GM19324 (cell line): Measurements from ENCODE around the gene SIRPG.
"Not testable (repeated sequence)": the region's sequence is repeated elsewhere in the genome, so short reads cannot be mapped to it uniquely, and the experiment has no call there.

Experiments used
- ATAC-seq: cut with Tn5 transposase; IDR thresholded peaks from one replicate; pipeline ENCODE4 v1.9.1; 2021; ENCODE audit warnings: mild to moderate bottlenecking, moderate library complexity; ENCODE audit not compliant: unreplicated experiment, low FRiP score

The SIRPG gene

DNA sequence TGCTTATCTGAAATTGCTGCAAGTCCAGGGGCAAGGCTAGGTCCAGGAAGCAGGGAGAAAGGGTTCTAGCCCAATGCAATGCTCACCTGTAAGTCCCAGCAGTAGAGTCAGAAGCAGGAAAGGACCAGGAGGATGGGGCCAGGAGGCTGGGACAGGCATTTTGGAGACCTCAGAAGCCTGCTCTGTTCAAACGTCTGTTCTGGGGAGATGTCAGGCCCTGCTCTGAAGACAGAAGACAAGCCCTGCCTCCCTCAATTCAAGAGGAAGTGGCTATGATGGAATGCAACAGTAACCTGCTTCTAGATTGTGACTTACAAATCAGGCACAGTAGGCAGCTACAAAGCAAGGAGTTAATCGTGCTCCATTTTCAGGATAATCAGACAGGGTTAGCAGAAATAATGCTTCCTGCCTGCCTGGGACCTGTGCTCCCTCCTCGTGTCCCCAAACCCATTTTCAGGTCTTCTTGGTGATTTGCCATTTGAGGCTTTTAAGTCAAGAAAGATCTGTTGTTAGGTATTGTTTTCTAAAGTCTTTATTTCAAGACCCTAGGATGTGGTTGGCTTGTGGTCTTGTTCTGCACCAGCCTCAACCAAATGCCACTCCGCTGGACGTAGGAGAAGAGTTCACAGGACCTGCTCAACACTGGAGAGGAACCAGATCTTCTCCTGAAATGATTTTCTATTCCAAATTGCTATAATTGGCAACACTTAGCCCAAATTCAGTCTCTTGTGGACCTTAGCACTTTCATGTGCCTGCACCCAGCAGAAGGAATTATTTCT is at the start of gene SIRPG:
SIRPG (minus strand) TSS at position 224 of the 779 bp plus-strand sequence; CDS start at position 159, 65 bp downstream.
- no peak for ATAC-seq

DNA sequence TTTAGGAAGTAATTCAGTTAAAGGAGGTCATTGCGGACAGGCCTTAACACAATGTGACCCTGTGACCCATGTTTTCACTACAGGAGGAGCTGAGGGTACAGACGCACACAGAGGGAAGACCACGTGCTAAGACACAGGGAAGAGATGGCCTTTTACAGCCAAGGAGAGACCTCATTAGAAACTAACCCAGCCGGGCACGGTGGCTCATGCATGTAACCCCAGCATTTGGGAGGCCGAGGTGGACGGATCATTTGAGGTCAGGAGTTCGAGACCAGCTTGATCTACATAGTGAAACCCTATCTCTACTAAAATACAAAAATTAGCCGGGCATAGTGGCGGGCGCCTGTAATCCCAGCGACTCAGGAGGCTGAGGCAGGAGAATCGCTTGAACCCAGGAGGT is 49.3 kb upstream of the SIRPG start:
- ATAC-seq, result not testable (repeated sequence)

DNA sequence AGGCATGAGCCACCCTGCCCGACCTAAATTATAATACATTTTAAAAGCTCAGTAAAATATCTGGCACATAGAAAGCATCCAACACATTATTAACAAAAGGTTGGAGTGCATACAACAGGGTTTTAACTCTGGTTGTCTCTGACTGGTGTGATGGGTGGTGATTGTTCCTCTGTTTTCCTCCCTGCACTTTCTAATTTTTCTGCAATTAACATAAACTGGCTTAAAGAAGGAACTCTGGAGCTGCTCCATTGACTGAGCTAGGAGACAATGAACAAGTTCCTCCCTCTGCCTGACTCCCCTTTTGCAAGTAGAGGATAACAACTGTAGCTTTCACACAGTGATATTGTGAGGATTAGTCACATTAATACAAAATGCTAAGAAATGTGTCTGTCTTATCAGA is 48.5 kb upstream of the SIRPG start:
- ATAC-seq, result no peak

DNA sequence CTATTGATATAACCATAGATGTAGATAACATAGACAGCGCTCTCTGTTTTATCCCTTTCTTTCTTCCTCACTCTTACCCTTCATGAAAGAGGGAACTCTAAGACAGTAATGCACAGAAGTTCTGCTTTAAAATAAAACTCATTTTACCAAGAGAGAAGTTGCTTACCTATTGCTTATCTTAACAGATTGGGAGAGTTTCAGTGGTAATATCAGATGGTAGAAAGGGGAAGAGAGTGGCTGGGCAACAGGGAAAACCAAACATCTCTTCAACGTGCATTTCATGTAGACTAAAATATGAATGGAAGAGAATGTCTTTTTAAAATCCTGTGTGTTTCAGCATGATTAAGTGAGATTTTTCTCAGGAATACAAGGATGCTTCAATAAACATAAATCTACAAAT is 45.3 kb upstream of the SIRPG start:
- no peak for ATAC-seq

DNA sequence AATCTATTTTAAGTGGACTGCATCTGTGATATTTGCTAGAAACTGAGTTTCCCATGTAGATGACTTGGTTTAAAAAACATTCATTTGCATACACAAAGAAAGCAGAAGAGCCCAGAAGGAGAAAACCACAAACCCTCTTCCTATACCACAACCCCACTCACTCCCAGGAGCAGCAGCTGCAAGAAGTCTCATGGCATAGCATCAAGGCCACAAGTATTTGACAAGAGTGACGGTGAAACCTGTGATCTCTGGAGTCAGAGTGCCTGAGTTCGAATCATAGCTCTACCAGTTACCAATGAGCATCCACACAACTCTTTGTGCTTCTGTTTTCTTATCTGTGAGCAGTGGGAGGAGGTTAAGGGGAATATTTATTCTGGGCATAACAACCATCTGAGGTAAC is 44.7 kb upstream of the SIRPG start:
- no peak for ATAC-seq

DNA sequence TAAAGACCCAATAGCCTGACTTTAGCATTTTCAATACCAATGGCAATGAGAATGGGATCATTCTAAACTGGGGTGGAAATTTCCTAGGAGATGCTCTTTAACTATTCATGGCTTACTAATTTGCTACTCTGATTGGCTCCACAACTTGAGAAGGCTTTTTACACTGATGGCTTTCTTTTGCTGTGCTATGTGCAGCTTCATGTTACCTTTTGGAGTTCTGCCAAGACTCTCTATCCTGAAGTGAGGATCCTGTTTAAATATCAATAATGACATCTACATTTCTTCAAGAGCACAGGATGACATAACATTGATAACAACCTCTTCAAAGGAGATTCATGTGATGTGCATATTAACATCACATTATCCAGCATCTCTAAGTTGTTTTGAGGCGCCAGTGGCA is 43.4 kb upstream of the SIRPG start:
- ATAC-seq, result no peak

DNA sequence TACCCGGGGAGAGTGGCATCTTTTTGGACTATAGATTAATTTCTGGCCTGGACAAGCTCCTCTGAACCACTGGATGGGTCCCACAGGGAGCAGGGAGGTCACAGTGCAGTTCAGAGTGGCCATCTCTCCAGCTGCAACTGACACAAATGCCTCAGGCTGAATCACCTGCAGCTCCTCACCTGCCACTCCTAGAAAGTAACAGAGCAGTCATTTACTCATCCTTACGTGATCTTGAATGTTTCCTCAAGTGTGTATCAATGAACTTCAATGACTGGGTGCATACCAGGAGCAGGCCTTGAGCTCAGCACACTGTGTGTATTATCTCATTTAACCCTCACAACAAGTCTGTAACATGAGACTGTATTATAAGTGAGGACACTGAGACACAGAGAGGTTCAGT is 40.0 kb upstream of the SIRPG start:
- no peak for ATAC-seq

DNA sequence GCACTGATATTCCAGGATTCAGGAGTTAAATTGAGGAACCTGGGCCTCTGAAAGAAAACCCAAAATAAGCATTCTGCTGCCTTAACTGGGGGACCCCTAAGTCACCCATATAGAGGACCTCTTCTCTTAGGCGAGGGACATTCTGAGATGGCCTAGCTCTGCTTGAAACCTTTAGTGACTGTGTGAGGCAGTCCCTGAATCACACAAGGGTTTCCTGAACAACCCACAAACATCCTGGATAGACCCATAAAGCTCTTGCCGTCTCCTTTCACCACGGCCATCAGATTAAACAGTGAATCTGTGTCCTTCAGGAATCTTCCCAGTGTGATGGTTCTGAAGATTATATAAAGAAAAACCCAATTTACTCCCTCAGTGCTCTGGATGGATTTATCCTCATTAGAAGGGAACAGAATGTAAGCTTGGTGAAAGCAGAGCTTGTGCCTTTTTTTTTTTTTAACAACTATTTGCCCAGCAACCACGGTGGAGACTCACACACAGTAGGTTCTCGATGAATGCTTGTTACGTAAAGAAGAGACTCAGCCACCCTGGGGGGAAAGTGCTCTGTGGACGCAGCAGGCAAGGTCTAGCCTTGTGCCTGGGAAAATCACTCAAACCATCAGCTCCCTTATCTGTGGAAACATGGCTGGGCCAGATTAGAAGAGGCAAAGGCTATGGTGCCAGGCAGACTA is 39.1 kb upstream of the SIRPG start:
- no peak for ATAC-seq

DNA sequence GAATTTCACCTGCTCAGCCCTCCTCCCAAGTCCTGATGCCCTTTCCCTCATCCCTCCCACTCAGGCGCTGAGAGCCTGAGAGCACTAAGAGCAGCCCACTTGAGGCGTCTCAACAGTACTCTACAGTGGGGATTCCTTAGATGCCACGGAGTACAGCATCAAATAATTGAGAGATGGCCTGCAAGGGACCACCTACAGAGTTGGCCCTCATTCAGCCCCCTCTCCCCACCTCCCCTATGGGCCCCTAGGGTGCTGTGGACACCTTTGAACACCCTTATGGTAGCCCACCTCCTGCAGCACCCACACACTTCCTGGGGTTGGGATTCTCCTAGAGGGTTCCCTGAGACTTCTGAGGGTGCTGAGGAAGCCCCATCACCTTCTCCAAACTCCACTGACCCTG is 37.1 kb upstream of the SIRPG start:
- no peak for ATAC-seq

DNA sequence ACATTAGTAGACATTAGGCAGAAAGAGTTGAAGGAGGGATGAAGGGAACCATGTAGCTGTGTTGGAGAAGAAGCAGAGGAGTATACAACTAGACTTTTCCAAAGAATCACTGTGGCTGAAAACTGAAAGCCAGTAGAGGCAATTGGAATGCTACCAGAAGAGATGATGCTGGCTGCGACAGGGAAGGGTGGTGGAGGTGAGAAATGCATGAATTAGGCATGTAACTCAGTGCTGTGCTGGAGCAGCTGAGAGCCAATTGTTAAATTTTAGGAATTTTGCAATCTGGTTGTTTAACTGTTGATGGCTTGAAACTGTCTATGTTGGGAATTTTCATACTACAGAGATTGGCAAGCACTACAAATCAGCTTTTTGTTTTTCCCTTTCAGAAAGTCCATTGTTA is 35.8 kb upstream of the SIRPG start:
- ATAC-seq, result no peak

DNA sequence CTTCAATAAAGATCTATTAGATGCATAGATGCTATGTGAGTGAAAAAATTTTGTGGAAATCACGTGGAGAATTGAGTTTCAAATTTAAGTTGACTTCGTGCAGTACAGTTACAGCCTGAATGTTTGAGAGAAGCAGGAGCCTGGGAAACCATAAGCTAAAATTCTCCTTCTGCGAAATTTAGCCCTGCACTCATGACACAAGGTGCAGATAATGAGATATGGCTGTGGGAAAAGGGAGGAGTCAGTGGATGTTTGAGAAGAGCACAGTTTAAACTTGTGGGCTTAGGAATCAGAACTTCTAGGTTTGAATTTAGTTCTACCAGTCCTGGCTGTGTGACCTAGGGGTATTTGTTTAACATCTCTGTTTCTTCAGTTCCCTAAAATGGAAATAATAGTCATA is 32.1 kb upstream of the SIRPG start:
- no peak for ATAC-seq

DNA sequence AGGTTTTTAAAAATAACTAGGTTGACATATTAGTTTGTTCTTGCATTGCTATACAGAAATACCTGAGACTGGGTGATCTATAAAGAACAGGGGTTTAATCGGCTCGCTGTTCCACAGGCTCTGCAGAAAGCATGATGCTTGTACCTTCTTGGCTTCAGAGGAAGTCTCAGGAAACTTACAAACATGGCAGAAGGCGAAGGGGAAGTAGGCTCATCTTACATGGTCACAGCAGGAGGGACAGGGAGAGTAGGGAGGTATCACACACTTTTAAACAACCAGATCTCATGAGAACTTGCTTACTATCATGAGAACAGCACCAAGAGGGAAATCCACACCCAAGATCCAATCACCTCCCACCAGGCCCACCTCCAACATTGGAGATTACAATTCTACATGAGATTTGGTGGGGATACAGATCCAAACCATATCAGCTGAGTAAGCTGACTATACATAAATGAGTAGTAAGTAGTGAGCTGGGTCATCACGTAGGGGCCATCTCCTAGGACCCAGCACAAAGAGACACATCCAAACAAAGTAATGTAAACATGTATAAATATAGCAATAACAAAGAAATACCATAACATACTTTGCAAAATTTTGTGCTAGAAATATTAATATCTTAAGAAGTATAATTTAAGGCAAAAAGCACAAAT is 31.4 kb upstream of the SIRPG start:
- ATAC-seq, result no peak

DNA sequence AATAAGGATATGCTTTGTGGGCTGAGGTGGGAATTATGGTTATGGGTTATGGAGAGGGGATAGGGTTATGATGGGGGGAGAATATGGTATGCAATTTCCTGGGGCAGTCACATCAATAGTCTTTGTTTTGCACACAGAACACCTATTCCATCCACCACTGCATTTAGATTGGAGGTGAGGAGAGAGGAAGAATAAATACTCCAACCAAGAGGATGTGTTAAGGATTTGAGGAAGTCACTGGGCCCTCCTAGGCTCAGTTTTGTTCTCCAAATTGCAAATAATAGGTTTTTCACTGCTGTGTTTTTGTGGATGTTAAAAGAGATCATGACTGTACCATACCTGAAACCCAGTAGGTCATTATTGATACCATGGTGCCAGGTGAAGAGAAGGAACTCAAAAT is 29.5 kb upstream of the SIRPG start:
- ATAC-seq, result no peak

DNA sequence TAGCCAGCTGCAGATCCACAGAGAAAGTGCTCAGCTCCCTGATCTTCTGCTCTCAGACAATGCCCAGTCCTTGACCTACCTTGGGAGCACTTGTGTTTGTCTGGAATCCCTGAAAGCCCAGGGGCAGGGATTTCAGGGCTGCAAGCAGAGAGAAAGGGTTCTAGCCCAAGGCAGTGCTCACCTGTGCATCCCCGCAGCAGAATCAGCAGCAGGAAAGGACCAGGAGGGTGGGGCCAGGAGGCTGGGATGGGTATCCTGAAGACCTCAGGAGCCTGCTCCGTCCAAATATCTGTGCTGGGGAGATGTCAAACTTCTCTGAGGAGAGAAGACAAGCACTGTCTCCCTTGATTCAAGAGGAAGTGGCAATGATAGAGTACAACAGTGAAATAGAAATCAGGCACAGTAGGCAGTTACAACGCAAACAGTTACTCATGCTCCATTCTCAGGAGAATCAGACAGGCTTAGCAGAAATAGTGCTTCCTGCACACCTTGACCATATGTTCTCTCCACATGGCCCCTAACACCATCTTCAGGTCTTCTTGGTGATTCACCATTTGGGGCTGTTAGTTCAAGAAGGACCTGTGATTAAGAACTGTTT is 28.7 kb upstream of the SIRPG start:
- ATAC-seq, result no peak

DNA sequence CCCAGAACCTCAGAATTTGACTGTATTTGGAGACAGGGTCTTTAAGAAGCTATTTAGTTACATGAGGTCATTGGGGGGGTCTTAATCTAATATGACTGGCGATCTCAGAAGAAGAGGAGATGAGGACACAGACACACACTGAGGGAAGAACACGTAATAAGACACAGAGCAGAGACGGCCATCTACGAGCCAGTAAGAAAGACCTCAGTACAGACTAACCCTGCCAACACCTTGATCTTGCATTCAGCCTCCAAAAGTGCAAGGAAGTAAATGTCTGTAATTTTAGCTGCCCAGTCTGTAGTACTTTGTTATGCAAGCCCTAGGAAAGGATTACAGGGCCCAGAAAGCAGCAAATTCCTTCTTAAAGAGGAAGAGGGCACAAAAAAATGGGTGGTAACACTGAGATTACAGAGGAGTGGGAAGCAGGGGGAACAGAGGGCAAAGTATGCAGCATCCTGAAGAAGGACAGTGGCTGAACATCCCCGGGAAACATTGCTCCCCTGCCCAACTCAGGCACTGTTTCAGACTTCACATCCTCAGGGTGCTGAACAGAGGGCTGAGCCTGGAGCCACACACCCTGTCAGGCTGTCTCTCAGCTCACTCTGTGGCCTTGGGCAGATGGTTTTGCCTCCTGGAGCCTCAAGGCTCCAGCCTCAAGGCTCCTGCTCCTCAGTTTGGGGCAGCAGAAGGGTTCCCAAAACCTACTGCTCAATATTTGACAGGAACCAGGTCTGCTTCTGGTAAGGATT is 27.9 kb upstream of the SIRPG start:
- ATAC-seq, result no peak

DNA sequence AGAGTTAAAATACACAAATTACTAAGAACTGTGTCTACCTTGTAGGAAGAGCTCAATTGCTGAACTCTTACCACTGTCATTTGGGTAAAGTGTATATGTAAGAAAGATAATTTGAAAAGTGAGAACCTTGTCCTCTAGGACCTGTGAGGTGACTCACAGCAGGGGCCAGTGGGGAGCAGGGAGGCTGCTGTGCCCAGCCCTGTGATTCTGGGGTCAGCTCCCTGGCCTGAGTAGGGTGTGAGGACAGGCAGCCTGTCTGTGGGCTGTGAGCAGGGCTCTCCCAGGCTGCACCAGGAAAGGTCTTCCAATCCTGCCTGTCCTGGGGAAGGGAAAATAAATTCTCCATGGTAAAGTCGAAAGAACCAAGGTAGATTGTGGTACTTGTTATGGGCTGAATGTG is 27.3 kb upstream of the SIRPG start:
- ATAC-seq, result no peak

DNA sequence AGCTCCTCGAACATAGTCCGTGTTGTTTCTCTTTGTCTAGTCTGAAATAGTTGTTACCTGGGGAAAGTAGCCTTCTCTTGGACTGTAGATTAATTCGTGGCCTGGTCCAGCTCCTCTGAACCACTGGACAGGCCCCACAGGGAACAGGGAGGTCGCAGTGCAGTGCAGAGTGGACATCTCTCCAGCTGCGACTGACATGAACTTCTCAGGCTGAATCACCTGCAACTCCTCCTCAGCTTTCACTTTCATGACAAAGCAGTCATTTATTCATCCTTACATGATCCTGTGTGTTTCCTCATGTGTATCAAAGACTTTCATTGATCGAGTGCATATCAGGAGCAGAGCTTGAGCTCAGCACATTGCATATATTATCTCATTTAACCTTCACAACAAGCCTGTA is 19.1 kb upstream of the SIRPG start:
- no peak for ATAC-seq

DNA sequence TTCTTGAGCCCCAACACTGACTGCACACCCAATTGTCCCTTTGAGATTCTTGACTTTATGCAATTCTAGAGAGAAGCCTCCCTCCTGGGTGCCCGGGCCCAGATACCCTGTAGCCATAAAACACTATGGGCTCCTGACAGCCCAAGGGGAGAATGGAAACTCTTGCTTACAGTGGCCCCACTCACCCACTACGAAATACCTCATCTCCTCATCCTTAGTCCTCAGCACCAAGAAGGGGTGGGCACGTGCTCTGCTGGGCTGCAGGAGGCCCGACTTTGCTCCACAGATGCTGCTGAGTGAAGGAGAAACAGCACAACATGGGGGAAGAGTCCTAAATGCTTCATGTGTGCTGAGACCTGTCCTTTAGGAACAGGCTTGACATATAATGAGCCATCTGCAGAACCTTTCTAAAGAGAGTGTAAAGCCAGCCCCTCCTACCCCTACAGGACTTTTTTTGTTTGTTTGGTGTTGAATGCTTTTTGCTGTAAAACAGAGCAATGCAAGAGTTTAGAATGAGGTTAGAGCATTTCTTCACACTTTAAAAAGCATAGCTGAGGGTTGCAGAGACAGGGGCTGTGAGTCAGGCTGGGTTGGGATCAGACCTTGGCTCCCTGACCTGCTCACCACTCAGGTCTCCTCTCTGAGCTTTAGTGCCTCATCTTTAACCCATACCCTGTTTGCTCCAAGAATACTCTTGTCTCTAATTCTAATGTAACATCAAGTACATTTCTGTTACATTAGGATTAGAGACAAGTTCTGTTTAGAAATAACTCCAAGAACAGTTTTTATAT is 17.6 kb upstream of the SIRPG start:
- no peak for ATAC-seq

DNA sequence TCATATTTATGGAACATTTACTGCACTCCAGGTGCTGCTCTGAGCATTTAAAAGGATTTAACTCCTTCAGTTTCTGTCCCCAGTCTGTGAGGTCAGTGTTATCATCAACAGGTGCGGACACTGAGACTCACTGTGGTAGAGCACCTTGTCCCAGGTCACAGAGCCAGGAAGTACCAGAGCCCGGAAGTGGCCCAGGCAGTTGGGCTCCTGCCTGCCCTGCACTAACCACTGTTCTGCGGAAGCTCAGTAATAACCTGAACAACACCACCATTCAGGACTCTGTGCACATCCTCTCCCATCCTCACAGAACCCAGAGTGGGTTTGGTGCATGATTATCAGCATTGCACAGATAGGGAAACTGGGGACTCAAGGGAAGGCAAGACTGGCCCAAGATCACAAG is 16.8 kb upstream of the SIRPG start:
- no peak for ATAC-seq

DNA sequence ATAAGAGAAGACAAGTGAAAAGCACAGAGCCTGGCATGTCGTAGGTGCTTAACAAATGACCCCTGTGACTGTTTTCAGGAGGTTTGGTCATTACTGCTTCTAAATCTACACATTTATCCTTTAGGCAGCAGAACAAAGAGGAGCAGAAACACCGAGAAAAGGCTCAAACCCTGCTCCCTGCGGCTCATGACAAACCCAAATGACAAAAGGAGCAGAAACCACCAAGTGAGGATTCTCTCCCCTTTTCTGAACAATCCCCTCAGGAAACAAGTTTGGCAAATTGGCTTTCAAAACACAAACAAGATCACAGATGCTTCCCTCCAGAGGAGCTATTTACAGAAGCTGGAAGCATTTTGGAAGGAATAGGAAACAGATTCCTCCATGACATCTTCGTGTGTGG is 15.8 kb upstream of the SIRPG start:
- ATAC-seq, result no peak
